BE2C (cell line): ENCODE results near the gene PLEKHA5.

Source experiments
- DNase-seq: peaks from one replicate; pipeline ENCODE4 v3.0.0-alpha.2; 2020
- H3K27me3 ChIP-seq: fragments of 250-450 bp; sonication (Bioruptor Pico); 2 replicates; pipeline ENCODE4 v1.5.1; 2020; ENCODE audit warnings: mild to moderate bottlenecking
- H3K36me3 ChIP-seq: fragments of 250-450 bp; sonication (Bioruptor Pico); 2 replicates; pipeline ENCODE4 v1.5.1; 2020; ENCODE audit warnings: mild to moderate bottlenecking
- H3K4me1 ChIP-seq: fragments of 250-450 bp; sonication (Bioruptor Pico); 2 replicates; pipeline ENCODE4 v1.5.1; 2020
- H3K4me3 ChIP-seq: 2 replicates; pipeline ENCODE4 v1.5.1; 2011; ENCODE audit warnings: low read depth, low read length
- H3K9me3 ChIP-seq: fragments of 250-450 bp; sonication (Bioruptor Pico); 2 replicates; pipeline ENCODE4 v1.5.1; 2020
- TF ChIP-seq, protein P1 (sequence below): IDR thresholded peaks from 2 replicates; pipeline ENCODE4 v1.5.1; 2012; ENCODE audit warnings: mild to moderate bottlenecking, low read depth, low read length

PLEKHA5 gene

DNA sequence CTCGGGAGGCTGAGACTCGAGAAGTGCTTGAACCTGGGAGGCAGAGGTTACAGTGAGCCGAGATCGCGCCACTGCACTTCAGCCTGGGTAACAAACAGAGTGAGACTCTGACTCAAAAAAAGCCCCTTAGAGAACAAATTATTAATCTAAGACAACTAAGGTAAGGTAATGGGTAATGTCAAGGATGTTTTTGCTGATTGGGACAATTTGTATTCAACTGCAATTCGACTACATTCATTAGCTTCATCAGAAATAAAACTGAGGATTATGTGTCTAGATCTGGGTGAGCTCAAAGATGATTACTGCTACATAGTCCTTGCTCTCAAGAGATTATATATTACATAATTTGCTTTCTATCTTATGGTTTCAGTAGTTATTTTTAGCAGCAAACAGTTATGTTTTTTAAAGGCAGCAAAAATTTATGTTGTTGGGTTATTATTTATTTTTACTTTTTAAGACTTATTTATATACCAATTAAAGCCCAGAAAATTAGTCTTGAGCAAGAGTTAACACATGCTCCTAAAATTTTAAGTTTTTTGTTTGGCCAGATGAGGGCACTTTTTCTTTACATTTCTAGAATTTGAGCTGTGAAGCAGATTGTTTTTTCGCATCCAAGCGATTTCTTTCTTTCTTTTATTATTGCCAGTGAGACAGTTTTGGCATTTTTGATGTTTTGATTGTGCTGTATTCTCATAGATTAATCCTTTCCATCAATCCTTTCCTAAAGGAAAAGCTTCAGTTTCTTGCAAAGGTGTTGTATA lies 52.3 kb downstream of the PLEKHA5 start:
- no peak for DNase-seq
- Histone ChIP-seq H3K9me3 (no peaks in the 10 kb centered on the region), H3K4me3 (no peak overlapping the region), H3K4me1 (no peaks in the 10 kb centered on the region; the same call in 1 of the 2 replicates), H3K36me3 (no peaks in the 10 kb centered on the region), H3K27me3 (no peaks in the 10 kb centered on the region)
- TF ChIP-seq, protein P1, sequence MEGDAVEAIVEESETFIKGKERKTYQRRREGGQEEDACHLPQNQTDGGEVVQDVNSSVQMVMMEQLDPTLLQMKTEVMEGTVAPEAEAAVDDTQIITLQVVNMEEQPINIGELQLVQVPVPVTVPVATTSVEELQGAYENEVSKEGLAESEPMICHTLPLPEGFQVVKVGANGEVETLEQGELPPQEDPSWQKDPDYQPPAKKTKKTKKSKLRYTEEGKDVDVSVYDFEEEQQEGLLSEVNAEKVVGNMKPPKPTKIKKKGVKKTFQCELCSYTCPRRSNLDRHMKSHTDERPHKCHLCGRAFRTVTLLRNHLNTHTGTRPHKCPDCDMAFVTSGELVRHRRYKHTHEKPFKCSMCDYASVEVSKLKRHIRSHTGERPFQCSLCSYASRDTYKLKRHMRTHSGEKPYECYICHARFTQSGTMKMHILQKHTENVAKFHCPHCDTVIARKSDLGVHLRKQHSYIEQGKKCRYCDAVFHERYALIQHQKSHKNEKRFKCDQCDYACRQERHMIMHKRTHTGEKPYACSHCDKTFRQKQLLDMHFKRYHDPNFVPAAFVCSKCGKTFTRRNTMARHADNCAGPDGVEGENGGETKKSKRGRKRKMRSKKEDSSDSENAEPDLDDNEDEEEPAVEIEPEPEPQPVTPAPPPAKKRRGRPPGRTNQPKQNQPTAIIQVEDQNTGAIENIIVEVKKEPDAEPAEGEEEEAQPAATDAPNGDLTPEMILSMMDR: no peak

DNA sequence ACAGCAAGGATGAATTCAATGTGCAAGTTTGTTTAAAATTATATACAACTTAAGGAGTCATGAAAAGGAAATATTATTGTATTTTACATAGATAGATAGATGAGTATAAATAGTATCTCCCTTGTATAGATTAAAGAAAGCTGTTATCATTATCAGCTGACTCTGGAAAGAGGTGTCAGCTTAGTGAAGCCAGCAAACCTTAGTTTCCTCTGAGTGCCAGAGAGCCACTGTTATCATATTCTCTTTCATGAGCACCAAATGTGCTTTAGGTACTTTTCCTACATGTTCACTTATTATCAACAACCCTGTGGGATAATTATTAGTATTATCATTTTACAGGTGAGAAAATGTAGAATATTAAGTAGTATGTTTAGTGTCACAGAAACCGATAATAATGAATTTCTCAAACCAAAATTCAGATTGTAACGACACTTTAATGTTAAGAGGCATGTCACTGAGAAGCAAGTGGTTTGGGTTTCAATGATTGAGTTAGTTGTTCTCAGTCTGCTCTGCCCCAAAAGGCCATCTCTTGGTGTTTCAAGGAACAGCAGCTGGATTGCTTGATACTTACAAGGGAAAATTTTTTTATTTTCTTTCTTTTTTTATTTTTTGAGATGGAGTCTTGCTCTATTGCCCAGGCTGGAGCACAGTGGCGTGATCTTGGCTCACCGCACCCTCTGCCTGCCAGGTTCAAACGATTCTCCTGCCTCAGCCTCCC lies 53.7 kb downstream of the PLEKHA5 start:
- H3K4me1 ChIP-seq: no peaks in the 10 kb centered on the region; the same call in 1 of the 2 replicates
- no peaks in the 10 kb centered on the region for H3K27me3 ChIP-seq
- H3K9me3 ChIP-seq: no peaks in the 10 kb centered on the region
- H3K36me3 ChIP-seq: no peaks in the 10 kb centered on the region
- TF ChIP-seq, protein P1: peak; percentile 44
- no peak overlapping the region for H3K4me3 ChIP-seq
- no peak for DNase-seq

DNA sequence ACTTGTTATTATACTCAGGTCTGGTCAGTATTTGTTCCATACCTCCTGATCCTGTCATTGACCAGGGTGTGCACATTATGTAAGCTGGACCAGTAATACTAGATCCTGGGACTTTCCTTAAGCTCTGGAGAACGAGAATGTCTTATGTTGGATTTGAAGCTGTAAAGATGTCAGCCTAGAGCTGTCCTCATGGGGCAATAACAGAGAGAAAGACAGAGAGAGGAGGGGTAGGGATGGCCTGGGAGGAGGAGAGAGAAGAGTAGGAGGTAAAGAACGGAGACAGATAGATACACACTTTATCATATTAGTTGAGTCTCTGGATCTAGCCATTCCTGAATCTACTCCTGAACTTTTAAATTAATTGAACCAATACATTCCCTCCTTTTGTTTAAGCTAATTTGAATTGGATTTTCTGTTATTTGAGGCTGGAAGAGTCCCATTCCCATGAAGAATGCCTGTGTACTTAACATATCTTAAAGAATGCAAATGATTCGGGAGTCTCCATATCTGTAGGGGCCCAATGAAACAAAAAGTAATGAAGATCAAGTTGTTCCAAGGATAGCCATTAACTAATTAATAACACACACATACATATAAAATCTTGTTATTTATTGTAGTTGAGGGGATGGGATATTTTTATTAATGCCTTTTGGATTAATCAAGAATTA lies 55.9 kb downstream of the PLEKHA5 start:
- Histone ChIP-seq H3K4me1 (peaks cover 3% of the 10 kb centered on the region), H3K9me3 (no peaks in the 10 kb centered on the region), H3K27me3 (no peaks in the 10 kb centered on the region), H3K4me3 (no peak overlapping the region), H3K36me3 (no peaks in the 10 kb centered on the region)
- TF ChIP-seq, protein P1: no peak
- DNase-seq: no peak

DNA sequence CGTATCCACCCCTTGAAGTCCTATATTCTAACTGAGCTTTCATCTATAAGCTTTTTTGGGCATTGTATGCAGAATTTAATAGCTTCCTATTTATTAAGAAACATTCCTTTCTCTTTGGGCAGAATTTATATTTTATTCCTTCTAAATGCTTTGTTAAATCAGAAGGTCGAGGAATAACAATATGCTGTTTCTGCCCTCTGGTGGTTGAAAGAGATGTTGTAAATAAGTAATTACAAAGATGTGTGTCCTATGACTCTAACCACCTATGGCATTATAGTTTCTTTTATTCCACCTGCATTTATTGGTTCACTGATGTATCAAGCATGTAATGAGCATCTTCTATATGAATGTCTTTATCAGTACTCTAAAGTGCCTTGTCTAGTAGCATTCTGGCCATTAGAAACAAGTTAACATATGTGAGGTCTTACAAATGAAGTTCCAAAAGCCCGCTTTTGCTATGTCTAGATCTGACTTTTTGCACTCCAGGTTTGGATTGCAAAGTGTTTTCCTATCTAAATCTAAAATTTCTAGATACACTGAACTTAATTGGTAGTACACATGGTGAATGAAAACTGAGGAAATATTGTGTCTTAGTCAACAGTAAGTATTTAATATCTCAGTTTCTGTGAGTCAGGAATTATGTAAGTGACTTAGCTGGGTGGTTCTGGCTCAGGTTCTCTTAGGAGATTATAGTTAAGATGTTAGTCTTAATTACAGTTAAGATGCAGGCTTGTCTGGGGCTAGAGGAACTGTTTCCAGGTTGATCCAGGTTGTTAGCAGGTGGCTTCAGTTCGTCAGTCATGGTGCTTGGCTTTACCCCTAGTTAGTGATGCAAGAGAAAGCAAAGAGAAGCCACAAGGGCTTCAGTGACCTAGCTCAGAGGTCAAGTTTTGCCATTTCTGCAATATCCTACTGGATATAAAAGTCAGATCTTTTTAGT lies 57.5 kb downstream of the PLEKHA5 start:
- TF ChIP-seq, protein P1: peak; percentile 59
- DNase-seq: no peak
- no peaks in the 10 kb centered on the region for H3K36me3 ChIP-seq
- no peak overlapping the region for H3K4me3 ChIP-seq
- H3K27me3 ChIP-seq: no peaks in the 10 kb centered on the region
- H3K9me3 ChIP-seq: no peaks in the 10 kb centered on the region
- peaks cover 18% of the 10 kb centered on the region for H3K4me1 ChIP-seq

DNA sequence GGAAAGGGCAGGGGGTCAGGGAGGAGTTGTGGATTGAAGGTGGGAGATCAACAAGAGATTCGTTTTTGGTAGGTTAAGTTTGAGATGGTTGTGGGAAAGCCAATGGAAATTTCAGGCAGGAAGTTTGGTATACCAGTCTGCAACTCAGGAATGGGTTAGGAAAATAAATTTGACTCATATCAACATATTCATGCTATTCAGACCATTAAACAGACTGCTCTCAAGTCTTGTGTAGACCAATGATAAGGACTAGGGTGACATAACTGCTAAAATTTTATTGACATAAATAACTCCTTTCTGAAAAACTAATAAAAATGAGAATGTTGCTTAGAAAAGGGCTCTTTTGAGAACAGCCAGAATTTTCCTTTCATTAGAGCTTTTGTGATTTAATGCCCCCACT lies 60.0 kb downstream of the PLEKHA5 start:
- TF ChIP-seq, protein P1: no peak

More for the DNA sequence above, 60.0 kb downstream of the PLEKHA5 start:
- Histone ChIP-seq H3K9me3 (no peaks in the 10 kb centered on the region), H3K36me3 (no peaks in the 10 kb centered on the region), H3K27me3 (no peaks in the 10 kb centered on the region), H3K4me3 (no peak overlapping the region), H3K4me1 (peaks cover 18% of the 10 kb centered on the region)
- DNase-seq: no peak
